NCI-H82 (cell line): ENCODE data around the gene CA10.

Source experiments
- DNase-seq: peaks from one replicate; lab custom pipeline; 2025; lab: John Stamatoyannopoulos, UW

CA10 gene

GRCh38 chr17:51765282-51766135 is 393.0 kb downstream of the CA10 start:
- DNase-seq, result no peak

GRCh38 chr17:51764387-51764971 is 394.0 kb downstream of the CA10 start:
- DNase-seq, result peak; percentile 87

GRCh38 chr17:51763058-51763457 is 395.5 kb downstream of the CA10 start:
- DNase-seq, result no peak

- no peak for DNase-seq
Measured at GRCh38 chr17:51761105-51761504, 397.4 kb downstream of the CA10 start.

- no peak for DNase-seq
Measured at GRCh38 chr17:51759260-51759659, 399.3 kb downstream of the CA10 start.

GRCh38 chr17:51751072-51751471 is 407.4 kb downstream of the CA10 start:
- DNase-seq, result no peak

- DNase-seq, result no peak
Measured at GRCh38 chr17:51748749-51749604, 409.5 kb downstream of the CA10 start.

GRCh38 chr17:51746421-51746820 is 412.1 kb downstream of the CA10 start:
- DNase-seq, result no peak

- DNase-seq, result no peak
Measured at GRCh38 chr17:51745993-51746392, 412.5 kb downstream of the CA10 start.

GRCh38 chr17:51743477-51743876 is 415.0 kb downstream of the CA10 start:
- DNase-seq, result no peak

GRCh38 chr17:51742571-51742970 is 415.9 kb downstream of the CA10 start:
- DNase-seq, result peak; percentile 59

GRCh38 chr17:51741458-51741857 is 417.1 kb downstream of the CA10 start:
- DNase-seq, result no peak

- DNase-seq, result no peak
Measured at GRCh38 chr17:51740531-51740930, 418.0 kb downstream of the CA10 start.

GRCh38 chr17:51739245-51739886 is 419.1 kb downstream of the CA10 start:
- no peak for DNase-seq

- DNase-seq, result no peak
Measured at GRCh38 chr17:51736356-51736755, 422.2 kb downstream of the CA10 start.

GRCh38 chr17:51734976-51735375 is 423.5 kb downstream of the CA10 start:
- no peak for DNase-seq

- no peak for DNase-seq
Measured at GRCh38 chr17:51734462-51734861, 424.1 kb downstream of the CA10 start.

GRCh38 chr17:51733166-51733565 is 425.3 kb downstream of the CA10 start:
- DNase-seq, result no peak

- no peak for DNase-seq
Measured at GRCh38 chr17:51731941-51732722, 426.4 kb downstream of the CA10 start.

GRCh38 chr17:51730303-51731050 is 428.0 kb downstream of the CA10 start:
- DNase-seq, result no peak

- DNase-seq, result no peak
Measured at GRCh38 chr17:51725185-51725584, 433.3 kb downstream of the CA10 start.
